Pancreas (tissue), 10 donors: Measurements from ENCODE around the gene CSF2RB. TPM values are rescaled to one million over a fixed set of nuclear protein-coding genes. Genes with fewer than 3 reads are reported as not detected.

Source experiments
- ATAC-seq, 4 donors: fragments of 200-7000 bp; cut with Tn5 transposase; one replicate each; pipeline versions ENCODE4 v1.8.0 to v1.9.1; 2020; ENCODE audit warnings: mild to moderate bottlenecking in 4 of 4, moderate library complexity in 4 of 4
- DNase-seq, 6 donors: peaks; one replicate each; pipeline ENCODE4 v3.0.0-alpha.2; 2020
- FAIRE-seq: peaks from 2 replicates; lab custom pipeline; 2012; peaks lifted over from hg19 to GRCh38; lab: Jason Lieb, UNC
- H3K27ac ChIP-seq, 4 donors: fragments of 200-600 bp; sonication (generic); 1 replicate in 3 of 4; 2 replicates in 1 of 4; pipeline versions ENCODE4 v1.5.0 to v1.8.0; 2020
- H3K27me3 ChIP-seq, 4 donors: fragments of 200-600 bp; one replicate each; pipeline ENCODE4 v1.8.0; 2021
- H3K36me3 ChIP-seq, 3 donors: fragments of 200-600 bp; sonication (generic) in 1 of 3; one replicate each; pipeline versions ENCODE4 v1.5.0 to v1.8.0; 2020 to 2021
- H3K4me1 ChIP-seq, 3 donors: fragments of 200-600 bp; one replicate each; pipeline ENCODE4 v1.8.0; 2021
- H3K4me3 ChIP-seq, 4 donors: fragments of 200-600 bp; sonication (generic) in 2 of 4; one replicate each; pipeline versions ENCODE4 v1.5.0 to v1.8.0; 2020 to 2021
- H3K9me3 ChIP-seq, 4 donors: fragments of 200-600 bp; one replicate each; pipeline ENCODE4 v1.8.0; 2021
- WGBS, 2 donors: extraction: QIAGEN DNeasy Blood & Tissue Kit; methylation state at CpG; one replicate each; pipeline ENCODE4 v1.1.7; 2013; 5-methylcytosine and 5-hydroxymethylcytosine counted together
- intact Hi-C, 3 donors: fragments of 100-400 bp; cut with DNase I; formaldehyde crosslinking; loops; one replicate each; pipeline versions ENCODE4 v1.11.1 to v1.14.2; 2022
- polyA plus RNA-seq, 2 donors: library from polyadenylated mRNA; stranded (reverse); fragments of 200-250 nt; gene quantifications; one replicate each; pipeline ENCODE4 v1.2.3, GENCODE V29; 2013
- total RNA-seq, 6 donors: library from RNA; stranded (reverse); fragmentation: NEBNext Ultra II Directional in 4 of 6; extraction: Animal tissue kit (Norgen Biotek cat#: 25700) in 4 of 6; gene quantifications; one replicate each; pipeline versions ENCODE4 v1.2.1 to v1.2.4, GENCODE V29; 2021 to 2023
- TF ChIP-seq, protein P1 (sequence below), 4 donors: fragments of 200-600 bp; sonication (generic) in 3 of 4; IDR thresholded peaks; one replicate each; pipeline versions ENCODE4 v1.5.0 to v1.8.0; 2021; ENCODE audit warnings: antibody characterized with exemption in 4 of 4
- donor health status: healthy with polysubstance abuse.
- donor health status: DM: no; HTN: no; CAD: no; lungs with moderate emphysema.
- donor health status: DM: no; HTN: no; CAD: no.
- donor health status: control.
- donor health status: control.
- donor health status: Bipolar disorder and iron deficiency.
- donor health status: DM: yes; HTN: yes; CAD: no.
- donor health status: DM: no; HTN: no; CAD: no.
- donor health status: DM: no; HTN: no; CAD: no.
- donor health status: DM: yes; HTN: yes; CAD: no.

CSF2RB gene
- total and polyA plus RNA-seq, 8 donors, result 0.46 to 4.3 (median 1.8) TPM

- no peak for FAIRE-seq
Measured at GRCh38 chr22:36963302-36963701, 49.9 kb downstream of the CSF2RB start.

GRCh38 chr22:36964106-36964505, 50.7 kb downstream of the CSF2RB start:
- Histone ChIP-seq H3K4me1 (no peaks in the 10 kb centered on the region), H3K9me3 (no peaks in the 10 kb centered on the region), H3K27me3 (peaks cover 0 to 9% (median 0%) of the 10 kb centered on the region in 4 donors), H3K4me3 (no peak overlapping the region), H3K27ac (no peak overlapping the region), H3K36me3 (no peaks in the 10 kb centered on the region)
- FAIRE-seq, result no peak
- intact Hi-C loops, result no loop called here
- no peak for ATAC-seq
- peak in 1 of 6 donors; percentile 10 for DNase-seq
- TF ChIP-seq, protein P1, sequence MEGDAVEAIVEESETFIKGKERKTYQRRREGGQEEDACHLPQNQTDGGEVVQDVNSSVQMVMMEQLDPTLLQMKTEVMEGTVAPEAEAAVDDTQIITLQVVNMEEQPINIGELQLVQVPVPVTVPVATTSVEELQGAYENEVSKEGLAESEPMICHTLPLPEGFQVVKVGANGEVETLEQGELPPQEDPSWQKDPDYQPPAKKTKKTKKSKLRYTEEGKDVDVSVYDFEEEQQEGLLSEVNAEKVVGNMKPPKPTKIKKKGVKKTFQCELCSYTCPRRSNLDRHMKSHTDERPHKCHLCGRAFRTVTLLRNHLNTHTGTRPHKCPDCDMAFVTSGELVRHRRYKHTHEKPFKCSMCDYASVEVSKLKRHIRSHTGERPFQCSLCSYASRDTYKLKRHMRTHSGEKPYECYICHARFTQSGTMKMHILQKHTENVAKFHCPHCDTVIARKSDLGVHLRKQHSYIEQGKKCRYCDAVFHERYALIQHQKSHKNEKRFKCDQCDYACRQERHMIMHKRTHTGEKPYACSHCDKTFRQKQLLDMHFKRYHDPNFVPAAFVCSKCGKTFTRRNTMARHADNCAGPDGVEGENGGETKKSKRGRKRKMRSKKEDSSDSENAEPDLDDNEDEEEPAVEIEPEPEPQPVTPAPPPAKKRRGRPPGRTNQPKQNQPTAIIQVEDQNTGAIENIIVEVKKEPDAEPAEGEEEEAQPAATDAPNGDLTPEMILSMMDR (IDR thresholded peaks at IDR 0.05), result no peak

More at GRCh38 chr22:36963302-36963701, 49.9 kb downstream of the CSF2RB start:
- DNase-seq (no peak), ATAC-seq (no peak)
- TF ChIP-seq, protein P1 (IDR thresholded peaks at IDR 0.05), result no peak
- no peaks in the 10 kb centered on the region for H3K9me3 ChIP-seq
- H3K36me3 ChIP-seq, result no peaks in the 10 kb centered on the region
- H3K27me3 ChIP-seq, result peaks cover 0 to 9% (median 0%) of the 10 kb centered on the region in 4 donors
- no peak overlapping the region for H3K4me3 ChIP-seq
- intact Hi-C loops, result no loop called here
- no peaks in the 10 kb centered on the region for H3K4me1 ChIP-seq
- no peak overlapping the region for H3K27ac ChIP-seq
- WGBS, 2 donors, result 45 to 70% methylated on average over 2 of the region's 2 CpGs

- no peaks in the 10 kb centered on the region for H3K4me1 ChIP-seq
- peaks cover 0 to 9% (median 0%) of the 10 kb centered on the region in 4 donors for H3K27me3 ChIP-seq
- no peak overlapping the region for H3K4me3 ChIP-seq
- DNase-seq (peak in 1 of 6 donors; percentile 30), ATAC-seq (no peak), FAIRE-seq (no peak)
- no peaks in the 10 kb centered on the region for H3K36me3 ChIP-seq
- TF ChIP-seq, protein P1 (IDR thresholded peaks at IDR 0.05), result no peak
- H3K27ac ChIP-seq, result no peak overlapping the region
- intact Hi-C loops, result no loop called here
- no peaks in the 10 kb centered on the region for H3K9me3 ChIP-seq
- WGBS, 2 donors, result 60 to 88% methylated on average over 2 of the region's 2 CpGs
Measured at GRCh38 chr22:36965696-36966095, 52.3 kb downstream of the CSF2RB start.

DNA sequence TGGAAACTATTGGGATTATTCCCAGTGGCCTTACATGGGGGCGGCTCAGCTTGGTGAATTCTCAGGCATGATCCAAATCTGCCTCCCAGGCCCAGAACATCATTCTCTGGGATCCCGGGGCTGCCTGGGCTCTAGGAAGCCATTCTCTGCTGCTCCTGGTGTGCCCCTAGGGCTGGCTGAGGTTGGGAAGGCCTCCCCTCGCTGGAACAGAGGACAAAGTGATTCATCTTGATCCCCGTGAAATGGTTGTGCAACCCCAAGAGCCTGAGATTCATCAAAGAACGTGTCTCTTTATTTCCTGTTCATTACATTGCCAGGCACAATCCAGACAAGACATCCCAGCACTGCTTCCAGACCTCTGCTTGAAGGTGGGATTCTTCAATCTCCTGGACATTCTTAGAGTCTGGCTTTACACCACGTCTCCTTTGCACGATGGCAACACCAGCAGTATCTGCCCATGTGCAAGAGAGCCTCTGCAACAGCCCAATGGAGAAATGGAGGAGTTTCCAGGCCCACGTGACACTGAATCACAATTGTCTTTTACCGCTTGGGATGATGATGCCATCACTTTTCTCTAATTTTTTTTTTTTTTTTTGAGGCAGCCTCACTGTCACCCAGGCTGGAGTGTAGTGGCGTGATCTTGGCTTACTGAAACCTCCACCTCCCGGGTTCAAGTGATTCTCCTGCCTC, 53.6 kb downstream of the CSF2RB start:
- FAIRE-seq (no peak), DNase-seq (peak in 1 of 6 donors; percentile 15), ATAC-seq (no peak)
- H3K9me3 ChIP-seq, result no peaks in the 10 kb centered on the region
- intact Hi-C loops, result no loop called here
- no peaks in the 10 kb centered on the region for H3K4me1 ChIP-seq
- no peak overlapping the region for H3K4me3 ChIP-seq
- peaks cover 0 to 2% (median 0%) of the 10 kb centered on the region in 4 donors for H3K27me3 ChIP-seq
- no peak overlapping the region for H3K27ac ChIP-seq
- 72 to 83% methylated on average over 11 of the region's 11 CpGs for WGBS, 2 donors
- TF ChIP-seq, protein P1 (IDR thresholded peaks at IDR 0.05), result no peak
- H3K36me3 ChIP-seq, result no peaks in the 10 kb centered on the region
